HG03025 (cell line): ENCODE measurements around the gene MYLK2.

Experiments
- ATAC-seq: cut with Tn5 transposase; IDR thresholded peaks from one replicate; pipeline ENCODE4 v1.9.1; 2021; ENCODE audit warnings: mild to moderate bottlenecking, moderate library complexity; ENCODE audit not compliant: unreplicated experiment, low FRiP score

The MYLK2 gene

GRCh38 chr20:31849306-31849930 is 30.3 kb downstream of the MYLK2 start:
- no peak for ATAC-seq

- ATAC-seq: no peak
Observed at GRCh38 chr20:31851240-31851955, 32.2 kb downstream of the MYLK2 start.

GRCh38 chr20:31853481-31853880 is 34.3 kb downstream of the MYLK2 start:
- ATAC-seq: no peak

GRCh38 chr20:31856516-31856915 is 37.4 kb downstream of the MYLK2 start:
- ATAC-seq: no peak

GRCh38 chr20:31857861-31858759 is 39.0 kb downstream of the MYLK2 start:
- no peak for ATAC-seq

- ATAC-seq: no peak
Observed at GRCh38 chr20:31858760-31859083, 39.6 kb downstream of the MYLK2 start.

GRCh38 chr20:31859266-31859997 is 40.3 kb downstream of the MYLK2 start:
- ATAC-seq: no peak

- no peak for ATAC-seq
Observed at GRCh38 chr20:31859998-31860380, 40.8 kb downstream of the MYLK2 start.

GRCh38 chr20:31860390-31861134 is 41.4 kb downstream of the MYLK2 start:
- ATAC-seq: no peak

GRCh38 chr20:31861135-31861384 is 41.9 kb downstream of the MYLK2 start:
- no peak for ATAC-seq

GRCh38 chr20:31861385-31862156 is 42.4 kb downstream of the MYLK2 start:
- ATAC-seq: no peak

- no peak for ATAC-seq
Observed at GRCh38 chr20:31862157-31862470, 43.0 kb downstream of the MYLK2 start.

- no peak for ATAC-seq
Observed at GRCh38 chr20:31862506-31862905, 43.4 kb downstream of the MYLK2 start.

GRCh38 chr20:31863296-31864085 is 44.3 kb downstream of the MYLK2 start:
- no peak for ATAC-seq

GRCh38 chr20:31864521-31865400 is 45.6 kb downstream of the MYLK2 start:
- ATAC-seq: no peak

- ATAC-seq: no peak
Observed at GRCh38 chr20:31866221-31866620, 47.1 kb downstream of the MYLK2 start.

GRCh38 chr20:31868853-31869672 is 49.9 kb downstream of the MYLK2 start:
- ATAC-seq: no peak

- ATAC-seq: no peak
Observed at GRCh38 chr20:31869673-31869941, 50.5 kb downstream of the MYLK2 start.
